ENCODE results near the gene PMPCA. TPM values are rescaled to one million over a fixed set of nuclear protein-coding genes. Genes with fewer than 3 reads are reported as not detected.

The PMPCA gene
- total and polyA plus RNA-seq, 2 of the 13 experiments (the other 11 are each of a cell fraction or from before 2014, with no cell fraction given) = 70.2 to 88.4 TPM

- FAIRE-seq (no peak), DNase-seq (ENCODE audit: low spot score) (no peak), ATAC-seq (no peak)
- intact Hi-C loops (cut with micrococcal nuclease; ENCODE audit: unreplicated experiment) = no loop called here
- Histone ChIP-seq H3K4me1 (ENCODE audit: insufficient read depth, low read length) (peaks cover 25% of the 10 kb centered on the region), H4K20me1 (ENCODE audit: insufficient read depth, low read length) (no peaks in the 10 kb centered on the region), H3K79me2 (ENCODE audit: insufficient read depth, low read length) (no peaks in the 10 kb centered on the region), H3K27ac (ENCODE audit: extremely low read length, insufficient read depth, low read length) (no peak overlapping the region), H3K9me3 (ENCODE audit: low read length) (no peaks in the 10 kb centered on the region), H3K4me2 (ENCODE audit: low read depth, low read length) (no peak overlapping the region), H2AFZ (ENCODE audit: low read length) (no peak overlapping the region), H3K9ac (ENCODE audit: insufficient read depth, low read depth, low read length) (no peak overlapping the region), H3K36me3 (replicated peaks in 1 of 2; ENCODE audit: control insufficient read depth in 1 of 2, insufficient read depth in 2 of 2, low read length in 2 of 2) (peaks cover 0 to 2% of the 10 kb centered on the region in 2 experiments; a peak in 1 of 5 replicates), H3K4me3 (replicated peaks in 1 of 3; ENCODE audit: insufficient read depth in 1 of 3, low read depth in 2 of 3, low read length in 3 of 3) (no peak overlapping the region), H3K27me3 (ENCODE audit: control insufficient read depth in 1 of 2, insufficient read depth in 2 of 2, low read length in 2 of 2) (no peaks in the 10 kb centered on the region)
- WGBS (ENCODE audit: low lambda C conversion rate) = 89% methylated on average over 8 of the region's 9 CpGs
- CTCF ChIA-PET (ENCODE audit: low intra/inter-chr PET ratio, low total read pairs) = no interaction called here
- TF ChIP-seq SCMH1 (CRISPR knock-in tag; IDR thresholded peaks at IDR 0.05; ENCODE audit: borderline replicate concordance) (no peak), ERF (CRISPR knock-in tag; IDR thresholded peaks at IDR 0.05) (no peak)
- in situ Hi-C loops (cut with HindIII; ENCODE audit: extremely low pct_ligation_motif_present, low pct_unique_long_range_greater_than_20kb) = no loop called here
- BruUV-seq (replicated peaks) = no TSS peak
- POLR2A ChIA-PET = interaction anchor here (1.7 kb wide), 1 partner anchor 20 kb away, joined by 8 read pairs; no protein-coding TSS in a partner anchor
Measured at GRCh38 chr9:136365775-136366222, 44.7 kb upstream of the PMPCA start.

DNA sequence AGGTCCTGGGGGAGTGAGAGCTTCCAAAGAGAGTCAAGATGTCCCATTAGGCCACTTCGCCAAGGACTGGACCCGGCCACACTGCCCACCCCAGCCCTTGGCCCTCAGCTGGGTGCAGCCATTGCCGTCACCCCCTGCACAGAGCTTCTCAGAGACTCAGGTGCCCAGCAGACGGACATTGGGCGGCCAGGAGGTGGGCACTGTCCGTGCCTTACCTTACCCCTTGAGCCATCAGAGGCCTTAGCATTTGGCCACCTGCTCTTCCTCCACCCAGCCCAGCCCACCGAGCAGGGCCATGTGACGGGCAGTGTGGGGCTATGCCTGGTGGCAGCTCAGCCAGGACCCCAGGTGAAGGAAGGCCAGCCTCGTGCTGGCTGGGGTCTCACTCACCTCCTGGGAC, 43.6 kb upstream of the PMPCA start:
- no TSS peak for BruUV-seq (replicated peaks)
- ChIA-PET CTCF (ENCODE audit: low intra/inter-chr PET ratio, low total read pairs) (no interaction called here), POLR2A (interaction anchor here (1.1 to 1.7 kb wide), 2 partner anchors 8 to 21 kb away, joined by 3 to 8 read pairs; no protein-coding TSS in a partner anchor)
- Histone ChIP-seq H3K9me3 (ENCODE audit: low read length) (no peaks in the 10 kb centered on the region), H3K36me3 (replicated peaks in 1 of 2; ENCODE audit: control insufficient read depth in 1 of 2, insufficient read depth in 2 of 2, low read length in 2 of 2) (peaks cover 0 to 2% of the 10 kb centered on the region in 2 experiments; a peak in 1 of 5 replicates), H4K20me1 (ENCODE audit: insufficient read depth, low read length) (no peaks in the 10 kb centered on the region), H3K4me2 (ENCODE audit: low read depth, low read length) (no peak overlapping the region), H2AFZ (ENCODE audit: low read length) (no peak overlapping the region), H3K27ac (ENCODE audit: extremely low read length, insufficient read depth, low read length) (no peak overlapping the region), H3K4me3 (replicated peaks in 1 of 3; ENCODE audit: insufficient read depth in 1 of 3, low read depth in 2 of 3, low read length in 3 of 3) (no peak overlapping the region), H3K9ac (ENCODE audit: insufficient read depth, low read depth, low read length) (no peak overlapping the region), H3K27me3 (ENCODE audit: control insufficient read depth in 1 of 2, insufficient read depth in 2 of 2, low read length in 2 of 2) (no peaks in the 10 kb centered on the region), H3K4me1 (ENCODE audit: insufficient read depth, low read length) (peaks cover 26% of the 10 kb centered on the region), H3K79me2 (ENCODE audit: insufficient read depth, low read length) (no peaks in the 10 kb centered on the region)
- in situ Hi-C loops (cut with HindIII; ENCODE audit: extremely low pct_ligation_motif_present, low pct_unique_long_range_greater_than_20kb) = no loop called here
- ATAC-seq (no peak), FAIRE-seq (no peak), DNase-seq (ENCODE audit: low spot score) (no peak)
- 93% methylated on average over 7 of the region's 9 CpGs for WGBS (ENCODE audit: low lambda C conversion rate)
- intact Hi-C loops (cut with micrococcal nuclease; ENCODE audit: unreplicated experiment) = no loop called here
- TF ChIP-seq, protein P1, sequence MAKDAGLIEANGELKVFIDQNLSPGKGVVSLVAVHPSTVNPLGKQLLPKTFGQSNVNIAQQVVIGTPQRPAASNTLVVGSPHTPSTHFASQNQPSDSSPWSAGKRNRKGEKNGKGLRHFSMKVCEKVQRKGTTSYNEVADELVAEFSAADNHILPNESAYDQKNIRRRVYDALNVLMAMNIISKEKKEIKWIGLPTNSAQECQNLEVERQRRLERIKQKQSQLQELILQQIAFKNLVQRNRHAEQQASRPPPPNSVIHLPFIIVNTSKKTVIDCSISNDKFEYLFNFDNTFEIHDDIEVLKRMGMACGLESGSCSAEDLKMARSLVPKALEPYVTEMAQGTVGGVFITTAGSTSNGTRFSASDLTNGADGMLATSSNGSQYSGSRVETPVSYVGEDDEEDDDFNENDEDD (CRISPR knock-in tag; IDR thresholded peaks at IDR 0.05; ENCODE audit: borderline replicate concordance) = no peak
- TF ChIP-seq ZFP41 (CRISPR knock-in tag; IDR thresholded peaks at IDR 0.05; ENCODE audit: borderline replicate concordance) = no peak
- no peak for TF ChIP-seq MED8 (CRISPR knock-in tag; IDR thresholded peaks at IDR 0.05; ENCODE audit: insufficient replicate concordance)
- TF ChIP-seq NFE2L1 (CRISPR knock-in tag; IDR thresholded peaks at IDR 0.05; ENCODE audit: borderline replicate concordance) = no peak
- TF ChIP-seq ZNF138 (CRISPR knock-in tag; IDR thresholded peaks at IDR 0.05; ENCODE audit: low read depth) = no peak
- no peak for TF ChIP-seq ZNF253 (CRISPR knock-in tag; IDR thresholded peaks at IDR 0.05; ENCODE audit: borderline replicate concordance)
- no peak for TF ChIP-seq ZNF367 (CRISPR knock-in tag; IDR thresholded peaks at IDR 0.05; ENCODE audit: borderline replicate concordance)
- no peak for TF ChIP-seq BHLHE40 (IDR thresholded peaks at IDR 0.05; ENCODE audit: low read length)
- TF ChIP-seq, protein P2, sequence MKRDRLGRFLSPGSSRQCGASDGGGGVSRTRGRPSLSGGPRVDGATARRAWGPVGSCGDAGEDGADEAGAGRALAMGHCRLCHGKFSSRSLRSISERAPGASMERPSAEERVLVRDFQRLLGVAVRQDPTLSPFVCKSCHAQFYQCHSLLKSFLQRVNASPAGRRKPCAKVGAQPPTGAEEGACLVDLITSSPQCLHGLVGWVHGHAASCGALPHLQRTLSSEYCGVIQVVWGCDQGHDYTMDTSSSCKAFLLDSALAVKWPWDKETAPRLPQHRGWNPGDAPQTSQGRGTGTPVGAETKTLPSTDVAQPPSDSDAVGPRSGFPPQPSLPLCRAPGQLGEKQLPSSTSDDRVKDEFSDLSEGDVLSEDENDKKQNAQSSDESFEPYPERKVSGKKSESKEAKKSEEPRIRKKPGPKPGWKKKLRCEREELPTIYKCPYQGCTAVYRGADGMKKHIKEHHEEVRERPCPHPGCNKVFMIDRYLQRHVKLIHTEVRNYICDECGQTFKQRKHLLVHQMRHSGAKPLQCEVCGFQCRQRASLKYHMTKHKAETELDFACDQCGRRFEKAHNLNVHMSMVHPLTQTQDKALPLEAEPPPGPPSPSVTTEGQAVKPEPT (CRISPR knock-in tag; IDR thresholded peaks at IDR 0.05; ENCODE audit: low read depth) = no peak
- TF ChIP-seq FOXC1 (CRISPR knock-in tag; IDR thresholded peaks at IDR 0.05; ENCODE audit: borderline replicate concordance) = no peak

Data from HepG2 (cell line).